Stimulated activated CD4-positive, alpha-beta T cell treated with anti-CD3 and anti-CD28 coated beads, Interleukin-1b, Interleukin-23, amount 100 ng/mL, for 4 hours (primary cell): ENCODE measurements around the gene FTSJ1.

Experiments
- DNase-seq, 2 donors: peaks; one replicate each; pipeline ENCODE4 v3.0.0-alpha.2; 2020; ENCODE audit warnings: low read depth in 2 of 2

FTSJ1 gene

DNA sequence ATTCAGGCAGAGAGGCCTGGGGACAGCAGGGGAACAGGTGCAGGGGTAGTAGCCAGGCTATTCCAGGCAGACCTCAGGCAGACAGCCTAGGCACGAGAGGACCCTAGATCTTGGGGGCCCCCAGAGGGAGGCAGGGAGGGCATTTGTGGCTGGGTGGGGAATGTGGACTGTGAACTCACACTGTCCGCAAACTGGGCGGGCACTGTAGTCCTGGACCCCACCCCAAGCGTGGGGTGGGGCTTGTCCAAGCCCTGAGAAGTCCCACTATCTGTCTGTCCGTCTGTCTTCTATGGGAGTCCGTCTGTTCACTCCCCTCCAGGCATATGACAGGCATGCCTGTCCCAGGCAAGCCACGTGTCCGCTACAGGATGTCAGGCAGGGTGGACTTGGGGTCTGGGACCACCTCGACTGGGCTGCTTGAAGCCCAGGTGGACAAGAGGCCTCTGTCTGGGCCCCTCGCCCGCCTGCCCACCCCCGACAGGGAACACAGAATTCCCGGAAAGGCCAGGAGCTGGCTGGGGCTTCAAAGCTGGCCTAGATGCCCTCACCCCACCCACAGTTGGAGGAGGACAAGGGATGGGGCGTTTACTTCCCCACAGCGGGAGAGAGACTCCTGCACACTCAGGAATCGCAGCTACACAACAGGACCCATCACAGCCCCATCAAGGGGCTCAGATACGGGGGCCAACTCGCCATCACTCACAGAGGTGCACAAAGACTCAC is 5.7 kb upstream of the FTSJ1 start, which contains the start of gene SLC38A5:
Gene SLC38A5, minus strand, starts transcription at position 151 of the 723 bp plus-strand sequence. CDS start 2,336 bp downstream, outside the sequence.
- DNase-seq = no peak

DNA sequence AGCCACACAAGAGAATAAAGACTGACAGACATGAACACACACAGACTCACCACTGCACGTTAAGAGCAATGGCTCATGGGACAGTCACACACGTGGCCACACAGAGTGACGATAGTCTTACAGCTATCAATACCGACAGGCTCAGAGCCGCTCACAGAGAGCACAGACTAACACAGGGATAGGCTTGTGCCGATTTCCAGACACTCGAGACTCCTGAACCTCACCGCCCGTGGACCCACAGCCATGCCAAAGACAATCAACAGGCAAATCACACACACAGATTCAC is 5.2 kb upstream of the FTSJ1 start:
- DNase-seq = no peak

DNA sequence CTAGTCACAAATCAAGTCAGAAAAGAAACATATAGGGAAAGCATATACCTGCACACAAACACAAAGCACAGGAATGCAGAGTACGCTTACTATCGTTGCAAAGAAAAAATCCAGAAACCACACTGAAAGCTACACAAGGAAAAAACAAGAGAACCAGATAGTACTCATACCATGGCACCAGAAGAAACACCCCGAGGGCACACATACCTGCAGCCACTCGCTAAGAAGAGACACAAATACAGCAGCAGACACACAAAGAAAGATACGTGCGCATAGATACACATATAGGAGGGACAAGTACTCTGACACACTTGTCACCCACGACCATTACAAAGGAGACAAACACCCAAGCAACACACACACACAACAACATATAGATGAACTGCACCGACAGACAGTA is 4.5 kb upstream of the FTSJ1 start:
- no peak for DNase-seq

DNA sequence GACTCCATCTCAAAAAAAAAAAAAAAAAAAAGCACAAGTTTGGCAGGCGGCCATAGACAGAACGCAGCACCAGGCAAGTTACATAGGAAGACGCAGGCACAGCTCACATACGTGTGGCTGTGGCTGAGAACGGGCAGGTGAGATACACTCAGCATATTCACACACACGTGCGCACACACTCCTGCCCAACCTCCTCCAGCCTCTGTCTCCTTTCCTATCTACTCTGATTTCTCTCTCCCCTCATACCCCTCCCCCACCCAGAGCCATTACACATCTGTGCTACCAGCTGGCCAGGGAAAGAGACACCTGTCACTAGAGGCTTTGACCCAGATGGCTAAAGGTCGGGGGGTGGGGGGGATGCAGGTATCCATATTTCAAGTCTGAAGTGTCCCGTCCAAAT is 3.8 kb upstream of the FTSJ1 start:
- DNase-seq = no peak

DNA sequence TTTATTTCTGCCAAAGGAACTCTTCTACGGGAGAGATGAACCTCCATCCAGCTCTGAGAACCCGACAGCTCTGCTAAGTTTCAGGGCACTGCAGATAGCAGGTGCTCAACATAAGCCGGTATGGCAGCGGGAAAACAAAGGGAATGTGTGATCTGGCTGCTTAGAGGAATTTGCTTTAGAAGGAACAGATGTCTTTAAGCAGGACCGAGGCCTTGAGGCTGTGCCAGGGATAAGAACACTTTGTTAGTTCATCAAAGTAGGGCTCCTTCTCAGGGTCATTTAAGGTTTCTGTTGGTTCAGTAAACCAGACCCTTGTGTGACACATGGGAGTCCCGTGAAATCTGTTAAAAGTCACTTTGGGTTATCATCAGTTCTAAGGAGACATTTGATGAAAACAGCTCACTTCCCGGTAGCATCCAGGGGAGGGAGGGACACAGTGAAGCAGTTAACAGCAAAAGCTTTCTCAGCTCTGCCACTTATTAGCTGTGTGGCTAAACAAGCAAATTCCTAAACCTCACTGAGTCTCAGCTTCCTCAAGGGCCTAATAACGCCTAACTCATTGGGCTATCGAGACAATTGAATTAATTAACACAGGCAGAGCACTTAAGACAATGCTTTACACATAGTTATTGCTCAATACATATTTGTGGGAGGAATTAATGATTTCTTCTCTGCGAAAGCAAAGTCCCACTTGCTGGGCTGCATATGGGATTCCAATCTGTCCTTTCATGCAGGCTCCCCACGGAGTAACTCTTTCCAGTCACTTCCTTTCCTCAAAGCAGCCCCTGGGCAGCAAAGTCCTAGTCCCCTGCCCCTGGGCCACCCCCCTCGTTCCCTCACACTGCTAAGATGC is 2.9 kb upstream of the FTSJ1 start:
- no peak for DNase-seq

DNA sequence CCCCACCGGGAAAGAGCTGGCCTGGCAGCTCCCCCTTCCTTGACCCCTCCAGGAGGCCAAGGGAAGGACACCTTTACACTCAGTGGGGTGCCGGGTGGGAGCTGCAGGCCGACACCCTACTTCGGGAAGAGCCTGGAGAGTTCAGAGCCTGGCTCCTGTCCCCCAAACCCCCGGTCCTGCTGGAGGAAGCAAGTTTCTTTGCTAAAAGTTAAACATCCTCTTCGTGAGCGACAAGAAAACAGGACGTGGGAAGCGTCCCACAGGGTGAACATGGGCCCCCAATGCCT is 2.4 kb upstream of the FTSJ1 start:
- DNase-seq = no peak

DNA sequence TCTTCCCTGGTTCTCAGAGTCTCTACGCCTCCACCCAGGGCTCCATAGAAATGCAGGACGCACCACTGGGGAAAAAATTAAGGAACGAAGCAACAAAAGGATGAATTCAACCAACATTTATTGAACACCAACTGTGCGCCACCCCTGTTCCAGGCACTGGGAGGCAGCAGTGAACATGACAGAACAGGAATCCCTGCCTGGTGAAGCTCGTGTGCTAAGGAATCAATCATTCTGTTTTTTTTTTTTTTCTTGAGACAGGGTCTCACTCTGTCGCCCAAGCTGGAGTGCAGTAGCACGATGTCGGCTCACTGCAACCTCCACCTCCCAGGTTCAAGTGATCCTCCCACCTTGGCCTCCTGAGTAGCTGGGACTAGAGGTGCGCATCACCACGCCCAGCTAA is 1.9 kb upstream of the FTSJ1 start:
- no peak for DNase-seq

DNA sequence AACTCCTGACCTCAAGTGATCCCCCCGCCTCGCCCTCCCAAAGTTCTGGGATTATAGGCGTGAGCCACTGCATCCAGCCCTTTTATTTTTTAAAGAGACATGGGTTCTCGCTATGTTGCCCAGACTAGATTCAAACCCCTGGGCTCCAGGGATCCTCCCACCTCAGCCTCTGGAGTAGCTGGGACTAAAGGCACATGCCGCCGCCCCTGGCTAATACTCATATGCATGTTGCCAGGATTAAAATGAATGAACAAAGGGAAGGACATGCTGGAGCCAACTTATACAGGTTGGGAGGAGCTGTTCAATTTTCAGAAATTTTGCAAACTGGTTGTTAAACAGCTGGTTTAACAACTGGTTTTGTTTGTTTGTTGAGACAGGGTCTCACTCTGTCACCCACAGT is 1.4 kb upstream of the FTSJ1 start:
- DNase-seq = no peak

DNA sequence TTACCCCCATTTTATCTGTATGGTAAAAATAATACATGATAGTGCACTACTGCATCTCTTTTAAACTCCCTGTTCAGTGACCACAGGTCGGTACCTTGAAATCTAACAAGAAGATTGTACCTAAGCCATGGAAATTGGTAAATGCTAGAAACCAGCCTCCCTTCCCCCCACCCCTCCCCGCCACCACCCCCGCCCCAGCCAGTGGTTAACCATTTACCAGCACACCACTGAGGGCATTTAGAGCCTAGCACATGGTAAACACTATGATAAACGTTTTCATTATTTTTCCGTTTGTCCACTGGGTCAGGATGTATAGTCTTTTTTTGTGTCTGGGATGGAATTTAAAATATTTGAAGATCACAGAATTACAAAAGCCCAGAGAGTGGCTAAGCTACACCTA is 703 bp upstream of the FTSJ1 start:
- DNase-seq = no peak

DNA sequence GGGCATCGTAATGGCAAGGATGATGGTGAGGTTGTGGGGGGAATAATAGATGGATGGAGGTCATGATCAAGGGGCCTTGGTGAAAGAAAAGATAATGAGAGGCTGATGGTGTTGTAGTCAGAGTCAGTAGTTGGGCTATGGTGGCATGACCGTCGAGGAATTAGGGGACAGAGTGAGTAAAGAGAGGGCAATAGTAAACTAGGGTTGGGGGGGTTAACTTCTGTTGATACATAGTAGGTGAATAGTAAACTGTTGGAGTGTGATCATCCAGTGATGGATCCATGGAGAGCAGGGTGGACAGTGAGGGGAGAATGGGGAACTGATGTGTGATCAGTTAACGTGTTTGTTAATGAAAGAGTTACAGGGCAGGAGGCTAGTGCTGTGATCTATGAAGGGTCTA is 920 bp downstream of the FTSJ1 start:
- DNase-seq = no peak

DNA sequence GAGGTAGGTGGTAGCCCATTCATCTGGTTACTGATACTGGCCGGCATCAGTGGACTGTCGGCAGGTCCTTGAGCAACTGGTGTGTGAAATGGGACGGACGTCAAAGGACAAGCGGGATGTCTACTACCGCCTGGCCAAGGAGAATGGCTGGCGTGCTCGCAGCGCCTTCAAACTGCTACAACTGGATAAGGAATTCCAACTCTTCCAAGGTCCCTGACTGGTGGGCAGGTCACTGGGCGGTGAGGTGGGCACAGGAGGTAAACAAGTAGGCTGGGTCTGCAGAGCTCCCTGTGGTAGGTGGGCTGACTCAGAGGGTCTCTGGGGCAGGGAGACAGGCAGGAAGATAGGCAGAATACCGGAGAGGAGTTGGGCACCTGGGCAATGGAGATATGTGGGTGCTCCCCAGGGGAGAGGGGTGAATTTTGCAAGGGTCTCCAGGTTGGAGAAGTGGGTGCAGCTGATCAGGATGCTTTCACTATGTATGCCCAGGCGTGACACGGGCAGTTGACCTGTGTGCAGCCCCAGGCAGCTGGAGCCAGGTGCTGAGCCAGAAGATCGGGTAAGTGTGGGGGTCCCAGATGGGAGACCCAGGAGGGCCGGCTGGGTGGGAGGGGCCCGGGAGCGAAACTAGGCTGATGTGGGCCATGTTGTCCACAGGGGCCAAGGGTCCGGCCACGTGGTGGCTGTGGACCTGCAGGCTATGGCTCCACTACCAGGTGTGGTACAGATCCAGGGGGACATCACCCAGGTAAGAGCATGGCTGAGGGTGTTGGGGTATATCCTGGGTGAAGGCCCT is 2.2 kb downstream of the FTSJ1 start:
- no peak for DNase-seq

DNA sequence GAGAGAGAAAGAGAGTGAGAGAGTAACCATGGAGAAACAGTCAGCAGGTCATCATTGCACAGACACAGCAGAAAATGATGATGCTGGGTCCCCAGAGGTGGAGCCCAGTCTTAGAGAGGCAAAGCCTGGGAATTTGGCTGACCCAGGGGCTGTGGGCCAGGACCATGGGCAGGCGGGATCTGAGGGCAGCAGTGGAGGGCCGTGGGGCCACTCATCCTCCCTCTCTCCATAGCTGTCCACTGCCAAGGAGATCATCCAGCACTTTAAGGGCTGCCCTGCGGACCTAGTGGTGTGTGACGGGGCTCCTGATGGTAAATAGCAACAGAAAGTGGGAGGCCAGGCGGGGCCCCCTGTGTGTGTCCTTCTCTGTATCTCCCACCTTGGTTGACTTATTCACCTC is 2.8 kb downstream of the FTSJ1 start:
- no peak for DNase-seq

DNA sequence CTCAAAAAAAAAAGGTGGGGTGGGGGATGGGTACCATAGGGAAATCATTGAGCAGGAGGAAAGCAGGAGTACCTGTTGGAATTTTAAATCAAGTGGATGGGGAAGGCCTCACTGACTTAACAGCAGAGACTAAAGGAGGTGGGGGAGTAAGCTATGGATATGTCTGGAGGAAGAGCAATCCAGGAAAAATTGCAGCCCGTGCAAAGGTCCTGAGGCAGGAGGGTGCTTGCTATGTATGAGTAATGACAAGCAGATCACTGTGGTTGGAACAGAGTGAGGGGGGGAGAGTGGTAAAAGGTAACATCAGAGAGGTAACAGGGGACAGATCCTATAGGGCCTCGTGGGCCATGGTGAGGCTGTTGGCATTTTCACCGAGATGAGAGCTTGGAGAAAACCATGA is 4.1 kb downstream of the FTSJ1 start:
- no peak for DNase-seq

DNA sequence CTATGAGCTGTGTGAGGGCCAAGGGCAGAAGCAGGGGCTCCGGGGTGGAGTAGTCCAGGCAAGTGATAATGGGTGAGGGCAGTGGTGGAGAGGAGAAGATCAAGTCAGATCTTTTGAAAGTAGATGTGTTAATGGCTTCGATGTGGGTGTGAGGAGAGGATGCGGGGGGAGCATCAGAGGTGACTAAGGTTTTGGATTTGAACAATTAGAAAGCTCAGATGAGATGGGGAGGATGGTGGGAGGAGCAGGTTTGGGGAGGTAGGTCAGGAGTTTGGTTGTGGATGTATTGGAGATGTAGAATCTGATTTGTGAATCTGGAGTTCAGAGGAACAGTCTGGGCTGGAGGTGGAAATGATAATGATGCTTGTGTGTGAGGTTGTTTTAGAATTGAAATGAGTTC is 4.6 kb downstream of the FTSJ1 start:
- no peak for DNase-seq

DNA sequence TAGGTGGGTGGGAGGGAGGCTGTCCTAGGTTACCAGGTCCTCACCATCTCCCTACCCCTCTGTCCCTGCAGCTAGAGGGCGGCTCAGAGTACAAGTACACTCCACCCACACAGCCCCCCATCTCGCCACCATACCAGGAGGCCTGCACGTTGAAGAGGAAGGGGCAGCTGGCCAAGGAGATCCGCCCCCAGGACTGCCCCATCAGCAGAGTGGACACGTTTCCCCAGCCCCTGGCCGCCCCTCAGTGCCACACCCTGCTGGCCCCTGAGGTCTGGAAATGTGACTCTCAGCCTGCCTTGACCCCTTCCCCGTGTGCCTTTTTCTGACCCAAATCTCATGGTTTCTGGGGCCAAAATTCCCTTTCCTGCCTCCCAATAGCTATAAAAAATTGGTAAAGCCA is 6.5 kb downstream of the FTSJ1 start:
- no peak for DNase-seq

DNA sequence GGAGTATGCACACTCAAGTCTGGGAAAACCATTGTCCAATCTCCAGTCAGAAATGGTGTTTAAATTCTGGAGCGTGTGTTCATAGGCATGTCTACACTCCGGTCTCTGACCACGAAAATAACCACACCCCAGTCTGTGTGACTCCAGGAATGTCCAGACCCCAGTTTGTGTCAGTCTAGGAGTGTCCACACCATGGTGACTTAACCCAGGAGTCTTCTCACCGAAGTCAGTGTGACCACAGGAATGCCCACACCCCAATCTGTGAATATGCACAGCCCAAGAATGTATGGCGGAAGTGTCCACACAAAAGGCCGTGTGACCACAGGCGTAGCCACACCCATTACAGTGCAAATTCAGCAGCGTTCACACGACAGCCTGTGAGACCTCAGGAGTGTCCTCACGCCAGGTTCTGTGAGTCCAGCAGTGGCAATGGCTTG is 11.4 kb downstream of the FTSJ1 start:
- DNase-seq = no peak

DNA sequence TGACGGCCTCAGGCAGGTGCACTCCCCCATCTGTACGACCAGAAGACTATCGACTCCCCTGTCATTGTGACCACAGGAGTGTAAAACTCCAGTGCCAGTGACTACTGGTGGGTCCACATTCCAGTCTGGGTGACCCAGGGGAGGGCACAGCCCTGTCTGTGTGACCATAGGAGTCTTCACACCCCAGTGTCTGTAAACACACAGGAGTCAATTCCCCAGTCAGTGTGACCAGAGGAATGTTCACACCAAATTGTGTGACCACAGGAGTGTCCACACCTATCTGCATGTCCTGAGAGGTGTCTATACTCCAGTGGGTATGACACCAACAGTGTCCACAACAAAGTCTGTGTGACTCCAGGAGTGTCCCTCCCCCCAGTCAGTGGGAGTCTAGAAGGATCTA is 12.0 kb downstream of the FTSJ1 start:
- no peak for DNase-seq

DNA sequence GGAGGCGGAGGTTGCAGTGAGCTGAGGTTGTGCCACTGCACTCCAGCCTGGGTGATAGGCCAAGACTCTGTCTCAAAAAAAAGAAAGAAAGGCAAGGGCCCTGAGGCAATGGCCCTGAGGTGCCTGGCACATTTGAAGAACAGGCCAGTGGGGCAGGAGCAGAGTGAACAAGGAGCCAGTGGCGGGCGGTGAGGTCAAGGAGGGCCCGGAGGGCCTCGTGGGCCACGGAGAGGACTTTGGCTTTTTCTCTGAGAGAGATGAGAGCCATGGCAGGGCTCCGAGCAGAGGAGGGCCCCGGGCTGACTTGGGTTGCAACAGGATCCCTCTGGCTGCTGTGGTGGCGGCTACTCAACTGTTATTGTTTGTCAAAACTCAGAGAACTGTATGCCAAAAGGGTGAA is 13.3 kb downstream of the FTSJ1 start:
- no peak for DNase-seq

DNA sequence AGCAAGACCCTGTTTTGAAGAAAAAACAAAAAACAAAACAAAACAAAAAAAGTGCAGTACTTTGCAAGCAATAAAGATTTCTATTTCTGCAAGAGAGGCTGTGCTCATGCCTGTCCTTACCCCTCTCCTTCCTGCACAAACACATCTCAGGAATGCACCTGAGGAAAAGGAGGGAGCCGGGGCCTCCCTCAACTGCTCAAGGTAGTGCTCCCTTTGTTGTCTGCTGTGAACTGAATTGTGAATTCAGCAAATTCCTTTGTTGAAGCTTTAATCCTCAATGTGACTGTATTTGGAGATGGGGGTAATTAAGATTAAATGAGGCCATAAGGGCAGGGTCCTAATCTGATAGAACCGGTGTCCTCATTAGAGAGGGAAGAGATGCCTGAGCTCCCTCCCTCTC is 13.9 kb downstream of the FTSJ1 start:
- no peak for DNase-seq

DNA sequence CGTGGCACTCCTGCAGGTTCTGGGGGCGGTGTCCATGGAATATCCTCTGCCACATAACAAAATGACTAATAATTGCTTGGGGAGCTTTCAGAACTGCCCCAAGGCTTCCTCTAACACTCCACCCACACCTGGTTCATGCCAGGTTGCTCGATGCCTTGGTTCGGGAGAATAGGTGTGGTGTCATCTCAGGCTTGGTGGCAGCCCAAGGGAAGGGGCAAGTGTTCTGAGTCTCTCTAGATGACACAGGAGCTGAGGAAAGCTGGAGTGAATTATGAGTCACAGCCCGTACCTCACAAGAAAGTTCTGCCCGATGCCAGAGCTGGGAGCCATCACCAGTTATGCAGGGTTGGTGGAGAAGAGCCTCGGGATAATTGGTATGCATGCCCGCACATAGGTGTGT is 14.7 kb downstream of the FTSJ1 start:
- no peak for DNase-seq

DNA sequence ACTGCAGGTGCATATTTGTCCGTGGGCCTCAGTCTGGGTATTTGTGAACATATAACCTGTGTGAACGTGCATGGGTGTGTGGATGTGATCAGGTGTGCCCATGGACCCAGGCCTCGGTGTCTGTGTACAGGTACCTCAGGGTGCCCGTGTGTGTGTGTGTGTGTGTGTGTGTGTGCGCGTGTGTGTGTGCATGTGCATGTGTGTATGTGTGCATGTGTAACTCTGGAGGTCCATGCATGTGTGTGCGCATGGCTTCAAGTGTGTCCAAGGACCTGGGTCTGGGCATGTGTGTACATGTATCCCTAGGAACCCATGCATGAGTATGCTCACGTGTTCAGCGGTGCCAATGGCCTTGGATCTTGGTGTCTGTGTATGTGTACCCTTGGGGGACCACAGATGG is 15.8 kb downstream of the FTSJ1 start:
- no peak for DNase-seq

DNA sequence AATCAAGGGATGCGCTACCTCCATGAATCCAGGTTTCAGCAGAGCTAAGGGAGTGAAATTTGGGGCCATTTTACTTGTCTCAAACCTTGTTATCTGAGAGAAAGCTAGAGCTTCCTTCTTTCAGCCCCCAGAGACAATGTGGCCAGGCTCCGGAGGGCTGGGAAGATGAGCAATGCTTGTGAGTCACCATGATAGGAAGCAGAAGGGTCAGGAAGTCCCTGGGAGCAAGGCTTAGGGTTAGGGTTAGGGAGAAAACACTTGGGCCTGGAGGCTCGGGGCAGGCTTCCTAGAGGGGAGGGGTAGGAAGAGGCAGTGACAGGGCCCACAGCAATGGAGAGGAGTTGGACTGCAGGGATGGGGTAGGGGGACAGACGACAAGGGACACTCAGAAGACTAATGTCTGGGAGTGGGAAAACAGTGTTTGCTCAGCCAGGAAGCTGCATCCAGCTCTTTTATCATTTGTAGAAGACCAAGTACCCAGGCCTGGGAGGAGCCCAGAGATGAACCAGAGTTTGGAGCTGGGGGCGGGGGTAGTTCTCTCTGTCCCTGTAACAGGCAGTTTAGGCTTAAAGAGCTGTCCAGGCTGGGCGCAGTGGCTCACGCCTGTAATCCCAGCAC is 16.4 kb downstream of the FTSJ1 start:
- no peak for DNase-seq
